ENCODE data around the gene CTNNA1.

DNA sequence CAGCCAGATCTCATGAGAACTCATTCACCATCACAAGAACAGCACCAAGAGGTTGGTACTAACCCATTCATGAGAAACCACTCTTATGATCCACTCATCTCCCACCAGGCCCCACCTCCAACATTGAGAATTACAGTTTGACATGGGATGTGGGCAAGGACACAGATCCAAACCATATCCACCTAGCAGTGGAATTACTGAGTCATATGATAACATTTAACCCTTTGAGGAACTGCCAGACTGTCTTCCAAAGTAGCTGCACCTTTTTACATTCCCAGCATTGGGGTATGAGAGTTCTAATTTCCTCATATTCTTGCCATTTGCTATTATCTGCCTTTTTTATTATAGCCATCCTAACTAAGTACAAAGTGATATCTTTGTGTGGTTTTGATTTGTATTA is 51.9 kb downstream of the CTNNA1 start:
- TF ChIP-seq, protein P1, sequence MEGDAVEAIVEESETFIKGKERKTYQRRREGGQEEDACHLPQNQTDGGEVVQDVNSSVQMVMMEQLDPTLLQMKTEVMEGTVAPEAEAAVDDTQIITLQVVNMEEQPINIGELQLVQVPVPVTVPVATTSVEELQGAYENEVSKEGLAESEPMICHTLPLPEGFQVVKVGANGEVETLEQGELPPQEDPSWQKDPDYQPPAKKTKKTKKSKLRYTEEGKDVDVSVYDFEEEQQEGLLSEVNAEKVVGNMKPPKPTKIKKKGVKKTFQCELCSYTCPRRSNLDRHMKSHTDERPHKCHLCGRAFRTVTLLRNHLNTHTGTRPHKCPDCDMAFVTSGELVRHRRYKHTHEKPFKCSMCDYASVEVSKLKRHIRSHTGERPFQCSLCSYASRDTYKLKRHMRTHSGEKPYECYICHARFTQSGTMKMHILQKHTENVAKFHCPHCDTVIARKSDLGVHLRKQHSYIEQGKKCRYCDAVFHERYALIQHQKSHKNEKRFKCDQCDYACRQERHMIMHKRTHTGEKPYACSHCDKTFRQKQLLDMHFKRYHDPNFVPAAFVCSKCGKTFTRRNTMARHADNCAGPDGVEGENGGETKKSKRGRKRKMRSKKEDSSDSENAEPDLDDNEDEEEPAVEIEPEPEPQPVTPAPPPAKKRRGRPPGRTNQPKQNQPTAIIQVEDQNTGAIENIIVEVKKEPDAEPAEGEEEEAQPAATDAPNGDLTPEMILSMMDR (IDR thresholded peaks at IDR 0.05) = no peak
- TF ChIP-seq POLR2A (IDR thresholded peaks at IDR 0.05) = no peak

Measured in adrenal gland (tissue), 5 donors.